GM12878 (cell line): ENCODE measurements around the gene ZNF230. TPM values are rescaled to one million over a fixed set of nuclear protein-coding genes. Genes with fewer than 3 reads are reported as not detected.

Experiments used
- ATF7 ChIP-seq: fragments of 450-650 bp; IDR thresholded peaks from 2 replicates; pipeline ENCODE4 v1.6.1; 2016; ENCODE audit warnings: low read depth, mild to moderate bottlenecking
- CBX3 ChIP-seq: fragments of 200-600 bp; sonication (generic); IDR thresholded peaks from 2 replicates; pipeline ENCODE4 v1.6.1; 2016; ENCODE audit warnings: low read depth, borderline replicate concordance
- CHD2 ChIP-seq: IDR thresholded peaks from 2 replicates; pipeline ENCODE4 v1.6.1; 2011; ENCODE audit warnings: low read depth, low read length, improper control_type of control experiment, borderline replicate concordance
- ESRRA ChIP-seq: IDR thresholded peaks from 2 replicates; pipeline ENCODE4 v1.6.1; 2012; ENCODE audit warnings: mild to moderate bottlenecking, low read length, improper control_type of control experiment
- GABPA ChIP-seq: IDR thresholded peaks from 2 replicates; pipeline ENCODE4 v1.6.1; 2014; ENCODE audit warnings: antibody characterized with exemption, low read depth, mild to moderate bottlenecking, inconsistent platforms
- IKZF1 ChIP-seq: fragments of 450-650 bp; conservative IDR thresholded peaks from 2 replicates; pipeline ENCODE4 v1.6.1; 2017; ENCODE audit warnings: antibody characterized with exemption, mild to moderate bottlenecking
- IKZF2 ChIP-seq, 2 experiments: fragments of 450-650 bp; IDR thresholded peaks; 2 replicates each; pipeline ENCODE4 v1.6.1; 2017; ENCODE audit warnings: mild to moderate bottlenecking in 2 of 2, moderate library complexity in 2 of 2
- LARP7 ChIP-seq: fragments of 450-650 bp; IDR thresholded peaks from 2 replicates; pipeline ENCODE4 v1.6.1; 2017; ENCODE audit warnings: mild to moderate bottlenecking
- MEF2B ChIP-seq: fragments of 450-650 bp; IDR thresholded peaks from 2 replicates; pipeline ENCODE4 v1.6.1; 2018; ENCODE audit warnings: mild to moderate bottlenecking, moderate library complexity; ENCODE audit not compliant: partially characterized antibody, poor library complexity, severe bottlenecking
- MTA2 ChIP-seq: fragments of 450-650 bp; IDR thresholded peaks from 2 replicates; pipeline ENCODE4 v1.6.1; 2016; ENCODE audit warnings: low read depth, mild to moderate bottlenecking, moderate library complexity
- NR2C1 ChIP-seq: fragments of 450-650 bp; IDR thresholded peaks from 2 replicates; pipeline ENCODE4 v1.6.1; 2017; ENCODE audit warnings: antibody characterized with exemption, mild to moderate bottlenecking, moderate library complexity
- POLR2AphosphoS5 ChIP-seq: IDR thresholded peaks from 2 replicates; pipeline ENCODE4 v1.6.1; 2011; ENCODE audit warnings: mild to moderate bottlenecking, low read length, inconsistent platforms
- POU2F2 ChIP-seq: IDR thresholded peaks from 3 replicates; pipeline ENCODE4 v1.6.1; 2011; ENCODE audit warnings: low read depth, mild to moderate bottlenecking, low read length, borderline replicate concordance
- RAD21 ChIP-seq: IDR thresholded peaks from 2 replicates; pipeline ENCODE4 v1.6.1; 2011; ENCODE audit warnings: mild to moderate bottlenecking, low read depth, low read length, moderate library complexity; ENCODE audit not compliant: insufficient read depth
- RB1 ChIP-seq: fragments of 450-650 bp; formaldehyde crosslinking; IDR thresholded peaks from 2 replicates; pipeline ENCODE4 v1.6.1; 2017; ENCODE audit warnings: mild to moderate bottlenecking, borderline replicate concordance
- SMAD5 ChIP-seq: IDR thresholded peaks from 2 replicates; pipeline ENCODE4 v1.6.1; 2016; ENCODE audit warnings: antibody characterized with exemption, low read depth
- SUZ12 ChIP-seq: fragments of 200-600 bp; sonication (generic); IDR thresholded peaks from one replicate; pipeline ENCODE4 v1.6.1; 2018; ENCODE audit warnings: antibody characterized with exemption, mild to moderate bottlenecking; ENCODE audit not compliant: unreplicated experiment
- TAF1 ChIP-seq: IDR thresholded peaks from 2 replicates; pipeline ENCODE4 v1.6.1; 2011; ENCODE audit warnings: mild to moderate bottlenecking, low read depth, low read length, borderline replicate concordance
- TCF12 ChIP-seq: IDR thresholded peaks from 2 replicates; pipeline ENCODE4 v1.6.1; 2011; ENCODE audit warnings: low read depth, mild to moderate bottlenecking, low read length
- TCF3 ChIP-seq: IDR thresholded peaks from 2 replicates; pipeline ENCODE4 v1.6.1; 2012; ENCODE audit warnings: low read depth, mild to moderate bottlenecking, low read length, borderline replicate concordance; ENCODE audit not compliant: insufficient read depth
- polyA plus RNA-seq, 11 experiments: library from polyadenylated mRNA; depleted of rRNA in 4 of 11; unstranded in 6 of 11; stranded (reverse) in 5 of 11; fragments of >200 nt; fragmentation: Nextera tagmentation in 4 of 11; fragmentation: Illumina TruSeq in 1 of 11; extraction: Ambion mirVana in 4 of 11; extraction: Trizol in 1 of 11; gene quantifications; 1 replicate in 1 of 11; 2 replicates in 10 of 11; pipeline versions ENCODE4 v1.2.1 to v1.2.3, GENCODE V29; 2011 to 2016; ENCODE audit warnings: inconsistent platforms in 2 of 11, missing spikeins in 2 of 11, low read depth in 1 of 11
- total RNA-seq, 4 experiments: library from RNA; depleted of rRNA in 3 of 4; stranded (reverse); fragments of >200 nt in 3 of 4; fragmentation: Illumina TruSeq in 1 of 4; extraction: Trizol in 1 of 4; gene quantifications; 2 replicates each; pipeline versions ENCODE4 v1.2.1 to v1.2.3, GENCODE V29; 2013 to 2021
- TF ChIP-seq, protein P1 (sequence below): fragments of 450-650 bp; IDR thresholded peaks from 2 replicates; pipeline ENCODE4 v1.6.1; 2017; ENCODE audit warnings: low read depth, mild to moderate bottlenecking, moderate library complexity
- TF ChIP-seq, protein P2 (sequence below): IDR thresholded peaks from 2 replicates; pipeline ENCODE4 v1.6.1; 2011; ENCODE audit warnings: low read depth, mild to moderate bottlenecking, low read length, moderate library complexity, borderline replicate concordance; ENCODE audit errors: extremely low read depth
- TF ChIP-seq, protein P3 (sequence below): IDR thresholded peaks from 2 replicates; pipeline ENCODE4 v1.6.1; 2011; ENCODE audit warnings: mild to moderate bottlenecking, low read depth, low read length, moderate library complexity; ENCODE audit not compliant: insufficient replicate concordance
- TF ChIP-seq, protein P4 (sequence below): IDR thresholded peaks from 2 replicates; pipeline ENCODE4 v1.6.1; 2012; ENCODE audit warnings: low read length, inconsistent platforms
- TF ChIP-seq, protein P5 (sequence below): fragments of 450-650 bp; IDR thresholded peaks from 2 replicates; pipeline ENCODE4 v1.6.1; 2017; ENCODE audit warnings: mild to moderate bottlenecking, low read depth, inconsistent platforms; ENCODE audit not compliant: poor library complexity, severe bottlenecking

ZNF230 gene
- total and polyA plus RNA-seq, 10 of the 15 experiments (the other 5 are each of a cell fraction or from before 2014, with no cell fraction given): 1.8 to 9.1 (median 3.5) TPM

DNA sequence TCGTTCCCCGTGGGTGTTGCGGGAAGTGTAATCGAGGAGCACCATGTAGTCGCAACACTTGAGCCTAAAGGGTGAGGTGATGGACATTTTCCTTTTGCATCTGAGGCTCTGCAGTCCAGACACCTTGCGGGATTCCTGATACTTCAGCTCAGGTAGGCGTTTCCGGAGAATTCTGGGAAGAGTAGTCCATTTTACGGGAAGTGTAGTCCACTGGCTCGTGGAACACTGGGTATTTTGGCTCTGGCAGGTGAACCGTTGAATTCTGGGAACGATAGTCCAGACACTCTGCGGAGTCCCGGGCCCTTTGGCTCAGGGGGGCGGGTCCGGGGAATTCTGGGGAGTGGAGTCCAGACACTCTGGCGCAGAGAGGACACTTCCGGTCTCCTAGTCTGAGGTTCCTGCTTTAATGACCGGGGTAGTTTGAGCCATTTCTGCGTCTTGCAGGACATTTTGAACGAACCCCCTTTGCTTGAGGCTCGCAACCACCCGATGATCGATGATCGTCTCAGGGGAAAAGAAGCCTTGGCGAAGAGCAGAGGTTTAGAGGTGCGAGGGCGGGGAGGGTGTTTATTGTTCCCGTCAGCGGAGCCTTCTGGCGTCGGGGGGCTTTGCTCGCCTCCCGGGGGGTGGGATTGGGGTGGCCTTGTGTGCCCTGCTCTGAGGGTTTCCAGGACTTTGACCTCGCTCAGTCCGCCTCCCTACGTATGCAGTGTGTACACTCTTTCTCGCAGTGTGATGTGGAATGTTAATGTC, 49.1 kb downstream of the ZNF230 start, which contains the start of gene ZNF223 (continued):
- peak; percentile 98 for TF ChIP-seq IKZF1
- peak; percentile 81 for TF ChIP-seq NR2C1
- peak; percentile 86 for TF ChIP-seq IKZF2 (IDR thresholded peaks at IDR 0.05)
- peak; percentile 50 for TF ChIP-seq MEF2B
- peak; percentile 19; the same call in 1 of the 2 replicates for TF ChIP-seq ATF7
- peak; percentile 26; the same call in 1 of the 3 replicates for TF ChIP-seq POU2F2
- TF ChIP-seq CHD2: no peak
- TF ChIP-seq, protein P1, sequence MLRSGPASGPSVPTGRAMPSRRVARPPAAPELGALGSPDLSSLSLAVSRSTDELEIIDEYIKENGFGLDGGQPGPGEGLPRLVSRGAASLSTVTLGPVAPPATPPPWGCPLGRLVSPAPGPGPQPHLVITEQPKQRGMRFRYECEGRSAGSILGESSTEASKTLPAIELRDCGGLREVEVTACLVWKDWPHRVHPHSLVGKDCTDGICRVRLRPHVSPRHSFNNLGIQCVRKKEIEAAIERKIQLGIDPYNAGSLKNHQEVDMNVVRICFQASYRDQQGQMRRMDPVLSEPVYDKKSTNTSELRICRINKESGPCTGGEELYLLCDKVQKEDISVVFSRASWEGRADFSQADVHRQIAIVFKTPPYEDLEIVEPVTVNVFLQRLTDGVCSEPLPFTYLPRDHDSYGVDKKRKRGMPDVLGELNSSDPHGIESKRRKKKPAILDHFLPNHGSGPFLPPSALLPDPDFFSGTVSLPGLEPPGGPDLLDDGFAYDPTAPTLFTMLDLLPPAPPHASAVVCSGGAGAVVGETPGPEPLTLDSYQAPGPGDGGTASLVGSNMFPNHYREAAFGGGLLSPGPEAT: peak; percentile 84
- TF ChIP-seq, protein P2, sequence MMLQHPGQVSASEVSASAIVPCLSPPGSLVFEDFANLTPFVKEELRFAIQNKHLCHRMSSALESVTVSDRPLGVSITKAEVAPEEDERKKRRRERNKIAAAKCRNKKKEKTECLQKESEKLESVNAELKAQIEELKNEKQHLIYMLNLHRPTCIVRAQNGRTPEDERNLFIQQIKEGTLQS: no peak
- TF ChIP-seq, protein P3, sequence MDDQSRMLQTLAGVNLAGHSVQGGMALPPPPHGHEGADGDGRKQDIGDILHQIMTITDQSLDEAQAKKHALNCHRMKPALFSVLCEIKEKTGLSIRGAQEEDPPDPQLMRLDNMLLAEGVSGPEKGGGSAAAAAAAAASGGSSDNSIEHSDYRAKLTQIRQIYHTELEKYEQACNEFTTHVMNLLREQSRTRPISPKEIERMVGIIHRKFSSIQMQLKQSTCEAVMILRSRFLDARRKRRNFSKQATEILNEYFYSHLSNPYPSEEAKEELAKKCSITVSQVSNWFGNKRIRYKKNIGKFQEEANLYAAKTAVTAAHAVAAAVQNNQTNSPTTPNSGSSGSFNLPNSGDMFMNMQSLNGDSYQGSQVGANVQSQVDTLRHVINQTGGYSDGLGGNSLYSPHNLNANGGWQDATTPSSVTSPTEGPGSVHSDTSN: no peak
- TF ChIP-seq RB1: no peak
- TF ChIP-seq LARP7: peak; percentile 47; the same call in 1 of the 2 replicates
- no peak for TF ChIP-seq MTA2
- TF ChIP-seq CBX3: no peak
- no peak for TF ChIP-seq RAD21
- TF ChIP-seq TCF3: no peak
- no peak for TF ChIP-seq ESRRA
- TF ChIP-seq SUZ12: no peak
- no peak for TF ChIP-seq TCF12
- TF ChIP-seq, protein P4, sequence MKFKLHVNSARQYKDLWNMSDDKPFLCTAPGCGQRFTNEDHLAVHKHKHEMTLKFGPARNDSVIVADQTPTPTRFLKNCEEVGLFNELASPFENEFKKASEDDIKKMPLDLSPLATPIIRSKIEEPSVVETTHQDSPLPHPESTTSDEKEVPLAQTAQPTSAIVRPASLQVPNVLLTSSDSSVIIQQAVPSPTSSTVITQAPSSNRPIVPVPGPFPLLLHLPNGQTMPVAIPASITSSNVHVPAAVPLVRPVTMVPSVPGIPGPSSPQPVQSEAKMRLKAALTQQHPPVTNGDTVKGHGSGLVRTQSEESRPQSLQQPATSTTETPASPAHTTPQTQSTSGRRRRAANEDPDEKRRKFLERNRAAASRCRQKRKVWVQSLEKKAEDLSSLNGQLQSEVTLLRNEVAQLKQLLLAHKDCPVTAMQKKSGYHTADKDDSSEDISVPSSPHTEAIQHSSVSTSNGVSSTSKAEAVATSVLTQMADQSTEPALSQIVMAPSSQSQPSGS: no peak
- TF ChIP-seq, protein P5, sequence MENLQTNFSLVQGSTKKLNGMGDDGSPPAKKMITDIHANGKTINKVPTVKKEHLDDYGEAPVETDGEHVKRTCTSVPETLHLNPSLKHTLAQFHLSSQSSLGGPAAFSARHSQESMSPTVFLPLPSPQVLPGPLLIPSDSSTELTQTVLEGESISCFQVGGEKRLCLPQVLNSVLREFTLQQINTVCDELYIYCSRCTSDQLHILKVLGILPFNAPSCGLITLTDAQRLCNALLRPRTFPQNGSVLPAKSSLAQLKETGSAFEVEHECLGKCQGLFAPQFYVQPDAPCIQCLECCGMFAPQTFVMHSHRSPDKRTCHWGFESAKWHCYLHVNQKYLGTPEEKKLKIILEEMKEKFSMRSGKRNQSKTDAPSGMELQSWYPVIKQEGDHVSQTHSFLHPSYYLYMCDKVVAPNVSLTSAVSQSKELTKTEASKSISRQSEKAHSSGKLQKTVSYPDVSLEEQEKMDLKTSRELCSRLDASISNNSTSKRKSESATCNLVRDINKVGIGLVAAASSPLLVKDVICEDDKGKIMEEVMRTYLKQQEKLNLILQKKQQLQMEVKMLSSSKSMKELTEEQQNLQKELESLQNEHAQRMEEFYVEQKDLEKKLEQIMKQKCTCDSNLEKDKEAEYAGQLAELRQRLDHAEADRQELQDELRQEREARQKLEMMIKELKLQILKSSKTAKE: peak; percentile 45
- no peak for TF ChIP-seq TAF1
- peak; percentile 64 for TF ChIP-seq GABPA
- no peak for TF ChIP-seq SMAD5
- TF ChIP-seq POLR2AphosphoS5: no peak
